Measurements from ENCODE around the gene CDK11B. TPM values are rescaled to one million over a fixed set of nuclear protein-coding genes. Genes with fewer than 3 reads are reported as not detected.
"Not testable (repeated sequence)": the region's sequence is repeated elsewhere in the genome, so short reads cannot be mapped to it uniquely, and the experiment has no call there.

CDK11B gene
- total RNA-seq, 1 donor from 2014 or later: 12.2 TPM

- DNase-seq: not testable (repeated sequence)
Measured at GRCh38 chr1:1662392-1662791, 3.6 kb upstream of the CDK11B start.

DNA sequence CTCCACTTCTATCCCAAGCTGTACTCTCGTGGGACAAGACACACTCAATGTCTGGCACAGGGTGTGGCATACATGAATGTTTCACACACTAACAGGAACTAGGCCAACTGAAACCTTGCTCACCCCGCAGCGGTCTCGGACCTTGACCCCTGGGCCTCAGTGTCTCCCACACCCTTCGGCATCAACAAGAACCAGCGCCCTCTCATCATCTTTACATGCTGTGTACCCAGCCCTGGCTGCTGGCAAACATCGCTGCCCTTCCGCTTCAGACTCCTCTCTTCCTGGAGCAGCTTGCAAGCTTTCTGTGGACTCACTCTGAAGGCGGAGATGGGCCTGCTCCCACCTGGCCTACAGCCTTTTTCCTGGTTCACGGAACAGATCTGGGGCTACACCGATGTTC, 10.5 kb downstream of the CDK11B start:
- not testable (repeated sequence) for DNase-seq

GRCh38 chr1:1647567-1648241, 11.1 kb downstream of the CDK11B start:
- DNase-seq: not testable (repeated sequence)

DNA sequence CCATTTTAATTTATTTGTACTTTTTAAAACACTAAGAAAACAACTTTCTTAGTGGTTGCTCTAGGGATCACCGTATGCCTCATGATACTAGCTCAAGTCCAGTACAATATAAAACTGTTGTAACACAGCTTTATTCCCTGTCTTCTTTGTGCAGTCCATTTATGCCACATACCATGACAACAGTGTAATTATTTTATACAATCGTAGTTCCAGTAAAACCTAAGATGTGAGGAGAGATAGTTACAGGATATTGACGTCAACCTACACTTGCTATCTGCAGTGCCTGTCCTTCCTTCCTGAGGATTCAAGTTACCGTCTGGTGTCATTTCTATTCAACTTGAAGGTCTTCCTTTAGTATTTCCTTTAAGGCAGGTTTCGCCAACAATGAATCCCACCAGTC, 12.5 kb downstream of the CDK11B start:
- DNase-seq: not testable (repeated sequence)

DNA sequence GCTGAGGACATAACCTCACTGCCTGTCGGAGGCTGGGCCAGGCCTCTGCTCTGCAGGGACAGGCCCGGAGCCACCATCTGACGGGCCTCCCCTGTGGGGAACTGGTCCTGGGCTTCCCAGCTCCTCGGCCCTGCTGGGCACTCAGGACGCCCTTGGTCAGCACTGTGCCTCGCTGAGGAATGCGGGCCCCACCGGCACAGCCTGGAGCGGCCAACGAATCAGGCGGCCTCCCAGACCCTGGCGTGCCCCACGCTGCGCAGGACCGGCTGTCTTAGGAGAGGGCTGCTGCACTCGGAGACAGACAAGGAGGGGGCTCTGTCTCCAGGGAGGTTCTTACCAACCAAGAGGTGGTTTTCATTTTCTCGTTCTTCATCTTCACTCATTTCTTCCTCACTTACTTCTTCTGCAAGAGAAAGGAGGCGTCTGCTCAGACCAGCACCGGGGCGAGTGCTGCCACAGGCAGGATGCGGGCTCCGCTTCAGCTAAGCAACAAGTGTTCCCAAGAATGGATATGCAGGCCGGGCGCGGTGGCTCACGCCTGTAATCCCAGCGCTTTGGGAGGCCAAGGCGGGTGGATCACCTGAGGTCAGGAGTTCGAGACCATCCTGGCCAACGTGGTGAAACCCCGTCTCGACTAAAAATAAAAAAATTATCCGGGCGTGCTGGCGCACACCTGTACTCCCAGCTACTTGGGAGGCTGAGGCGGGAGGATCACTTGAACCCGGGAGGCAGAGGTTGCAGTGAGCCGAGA, 17.9 kb downstream of the CDK11B start:
- not testable (repeated sequence) for DNase-seq

GRCh38 chr1:1640081-1640480, 18.7 kb downstream of the CDK11B start:
- not testable (repeated sequence) for DNase-seq

DNA sequence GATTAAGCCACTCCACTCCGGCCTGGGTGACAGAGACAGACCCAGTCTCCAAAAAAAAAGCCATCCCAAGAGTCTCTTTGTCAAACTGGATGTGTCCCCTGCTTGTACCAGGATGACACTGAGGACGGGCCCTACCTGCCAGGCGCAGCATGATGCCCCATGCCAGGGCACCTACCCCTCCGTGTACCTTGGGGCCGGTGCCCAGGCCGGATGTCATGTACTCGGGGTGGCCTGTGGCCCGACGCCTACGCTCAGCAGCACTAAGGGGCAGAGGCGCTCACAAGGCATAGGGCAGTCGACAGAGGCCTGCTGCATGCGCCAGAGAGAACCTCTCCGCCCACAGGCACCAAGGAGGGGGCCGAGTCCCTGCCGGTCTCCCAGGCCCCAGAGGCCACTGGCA, 19.4 kb downstream of the CDK11B start:
- DNase-seq: not testable (repeated sequence)

DNA sequence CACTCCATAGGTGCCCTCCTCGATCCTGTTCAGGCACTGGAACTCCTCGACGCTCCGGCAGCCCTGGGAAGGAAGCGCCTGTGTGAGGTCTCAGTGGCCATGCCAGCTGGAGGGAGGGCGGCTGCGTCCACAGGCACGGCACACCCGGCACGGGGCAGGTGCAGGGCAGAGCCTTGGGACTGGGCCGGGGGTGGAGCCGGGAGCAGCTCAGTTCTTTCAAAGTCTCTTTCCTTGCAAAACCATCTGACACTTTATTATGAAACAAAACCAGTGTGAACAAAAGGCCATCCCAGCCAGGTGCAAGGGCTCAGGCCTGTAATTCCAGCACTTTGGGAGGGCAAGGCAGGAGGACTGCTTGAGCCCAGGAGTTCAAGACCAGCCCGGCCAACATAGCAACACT, 20.3 kb downstream of the CDK11B start:
- not testable (repeated sequence) for DNase-seq

DNA sequence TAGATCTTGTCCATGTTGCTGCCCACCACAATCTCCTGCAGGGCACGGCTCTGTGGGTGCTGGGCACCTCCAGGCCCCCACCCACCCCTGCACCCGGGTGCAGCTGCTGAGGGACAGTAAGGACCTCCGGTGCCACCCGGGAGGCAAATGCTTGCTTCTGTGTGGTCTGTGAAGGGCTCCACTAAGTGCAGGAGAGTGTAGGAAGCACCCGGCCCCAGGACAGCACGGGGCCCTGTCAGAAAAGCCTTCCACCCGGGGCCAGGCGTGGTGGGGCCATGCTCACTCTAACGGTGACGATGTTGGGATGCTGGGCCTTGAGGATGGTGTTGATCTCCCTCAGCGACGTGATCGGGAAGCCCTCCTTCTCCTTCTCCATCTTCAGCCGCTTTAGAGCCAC, 21.3 kb downstream of the CDK11B start:
- DNase-seq: not testable (repeated sequence)

DNA sequence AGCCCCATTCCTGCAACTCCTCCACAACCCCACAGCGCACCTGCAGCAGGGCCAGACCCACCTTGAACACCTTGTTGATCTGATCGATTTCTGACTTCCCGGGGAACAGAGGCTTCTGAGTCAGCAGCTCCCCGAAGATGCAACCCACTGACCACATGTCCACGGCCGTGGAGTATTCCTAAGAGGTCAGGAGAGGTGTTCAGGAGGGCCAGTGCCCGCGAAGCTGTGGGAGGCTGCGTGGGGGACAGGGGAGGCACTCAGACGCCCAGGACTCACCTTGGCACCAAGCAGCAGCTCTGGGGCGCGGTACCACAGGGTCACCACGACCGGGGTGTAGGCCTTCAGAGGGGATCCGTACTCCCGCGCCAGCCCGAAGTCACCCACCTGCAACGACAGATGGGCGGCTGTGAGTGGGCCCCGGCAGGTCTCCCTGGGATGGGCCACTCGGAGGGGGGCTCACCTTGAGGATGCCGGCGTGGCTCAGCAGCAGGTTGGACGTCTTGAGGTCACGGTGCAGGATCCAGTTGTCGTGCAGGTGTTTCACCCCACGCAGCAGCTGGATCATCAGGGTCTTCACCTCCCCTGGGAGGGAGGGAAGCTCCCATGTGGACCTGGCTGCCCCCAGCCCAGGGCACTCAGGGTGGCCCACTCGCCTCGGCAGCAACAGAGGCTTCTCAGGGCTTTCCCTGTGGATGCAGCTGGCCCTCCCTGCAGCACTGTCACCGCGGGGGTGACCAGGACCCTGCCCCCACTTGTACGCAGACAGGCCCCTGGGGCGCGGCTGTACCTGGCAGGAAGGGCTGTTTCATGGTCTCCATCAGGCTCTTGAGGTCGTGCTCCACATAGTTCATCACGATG, 22.0 kb downstream of the CDK11B start:
- DNase-seq: not testable (repeated sequence)

DNA sequence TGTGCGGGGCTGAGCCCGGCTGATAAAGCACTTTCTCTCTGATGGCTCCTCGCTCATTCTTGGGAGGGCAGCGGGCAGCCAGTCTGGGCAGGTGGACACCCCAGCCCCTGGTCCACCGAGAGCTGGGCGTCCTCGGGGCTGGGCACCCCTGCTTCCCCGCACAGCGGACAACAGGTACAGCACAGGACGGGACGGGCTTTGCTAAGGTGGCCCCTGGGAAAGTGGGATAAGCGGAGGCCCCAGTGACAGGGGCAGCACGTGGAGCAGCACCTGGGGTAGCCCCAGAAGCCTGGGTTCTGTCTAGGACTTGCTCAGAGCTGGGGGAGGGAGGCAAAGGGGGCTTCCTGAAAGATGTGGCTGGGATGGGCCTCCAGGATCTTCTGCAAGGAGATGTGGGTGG, 24.2 kb downstream of the CDK11B start:
- DNase-seq: not testable (repeated sequence)

GRCh38 chr1:1633409-1633808, 25.4 kb downstream of the CDK11B start:
- DNase-seq: not testable (repeated sequence)

DNA sequence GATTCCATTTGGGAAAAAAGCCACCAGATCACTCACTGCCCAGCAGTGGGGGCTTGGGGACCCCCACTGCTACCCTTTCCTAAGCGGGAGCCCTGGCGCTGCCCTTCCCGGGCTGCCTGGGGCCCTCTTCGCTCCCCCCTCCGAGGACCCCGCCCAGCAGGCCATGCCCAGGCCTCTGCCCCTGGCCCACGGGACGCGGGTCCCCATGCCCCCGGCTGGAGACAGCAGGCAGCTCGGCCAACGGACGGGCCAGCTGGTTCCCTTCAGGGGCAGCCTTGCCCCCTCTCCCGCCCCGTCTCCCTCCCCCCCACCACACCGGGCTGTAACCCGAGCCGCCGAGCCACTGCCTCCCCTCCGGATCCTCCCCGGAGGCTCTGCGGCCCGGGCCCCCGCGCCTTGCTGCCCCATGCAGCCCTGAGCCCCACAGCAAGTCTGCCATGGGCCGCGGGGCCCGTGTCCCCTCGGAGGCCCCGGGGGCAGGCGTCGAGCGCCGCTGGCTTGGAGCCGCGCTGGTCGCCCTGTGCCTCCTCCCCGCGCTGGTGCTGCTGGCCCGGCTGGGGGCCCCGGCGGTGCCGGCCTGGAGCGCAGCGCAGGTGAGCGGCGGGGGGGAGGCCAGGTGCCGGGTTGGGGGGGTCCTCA, 26.9 kb downstream of the CDK11B start, which contains the start of gene MMP23B:
Gene MMP23B (plus strand): TSS at position 392 of the 639 bp plus-strand sequence. CDS start 46 bp downstream, at position 438.
- peak; percentile 77 for DNase-seq

GRCh38 chr1:1630965-1631781, 27.6 kb downstream of the CDK11B start:
- peak; percentile 81 for DNase-seq

DNA sequence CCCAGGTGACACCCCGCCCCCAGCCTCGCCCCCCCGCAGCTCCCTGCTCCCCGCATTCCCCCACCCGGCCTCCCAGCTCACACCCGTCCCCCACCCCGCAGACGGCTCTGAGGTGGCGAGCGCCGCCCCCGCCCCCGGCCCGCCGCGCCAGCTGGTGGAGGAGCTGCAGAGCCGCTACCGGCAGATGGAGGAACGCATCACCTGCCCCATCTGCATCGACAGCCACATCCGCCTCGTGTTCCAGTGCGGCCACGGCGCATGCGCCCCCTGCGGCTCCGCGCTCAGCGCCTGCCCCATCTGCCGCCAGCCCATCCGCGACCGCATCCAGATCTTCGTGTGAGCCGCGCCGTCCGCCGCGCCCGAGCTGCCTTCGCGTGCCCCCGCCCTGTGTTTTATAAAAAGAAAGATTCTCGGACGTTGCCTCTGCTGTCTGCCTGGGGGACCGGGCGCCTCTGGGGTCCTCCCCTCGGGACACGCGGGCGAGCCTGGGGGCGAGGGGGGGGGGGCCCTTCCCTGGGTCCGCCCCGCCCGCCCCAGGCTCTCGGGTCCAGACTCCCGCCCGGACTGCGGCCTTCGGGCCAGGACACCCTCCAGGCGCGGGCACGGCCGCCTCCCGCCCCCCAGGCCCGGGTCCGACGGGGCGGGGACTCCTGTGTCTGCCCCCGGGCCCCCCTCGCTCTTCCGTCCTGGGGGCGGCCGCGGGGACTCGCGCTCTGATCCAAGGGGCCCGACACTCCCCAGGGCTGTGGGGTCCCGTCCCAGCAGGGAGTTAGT, 28.4 kb downstream of the CDK11B start:
- DNase-seq: peak; percentile 94

GRCh38 chr1:1629430-1630190, 29.2 kb downstream of the CDK11B start:
- DNase-seq: no peak

DNA sequence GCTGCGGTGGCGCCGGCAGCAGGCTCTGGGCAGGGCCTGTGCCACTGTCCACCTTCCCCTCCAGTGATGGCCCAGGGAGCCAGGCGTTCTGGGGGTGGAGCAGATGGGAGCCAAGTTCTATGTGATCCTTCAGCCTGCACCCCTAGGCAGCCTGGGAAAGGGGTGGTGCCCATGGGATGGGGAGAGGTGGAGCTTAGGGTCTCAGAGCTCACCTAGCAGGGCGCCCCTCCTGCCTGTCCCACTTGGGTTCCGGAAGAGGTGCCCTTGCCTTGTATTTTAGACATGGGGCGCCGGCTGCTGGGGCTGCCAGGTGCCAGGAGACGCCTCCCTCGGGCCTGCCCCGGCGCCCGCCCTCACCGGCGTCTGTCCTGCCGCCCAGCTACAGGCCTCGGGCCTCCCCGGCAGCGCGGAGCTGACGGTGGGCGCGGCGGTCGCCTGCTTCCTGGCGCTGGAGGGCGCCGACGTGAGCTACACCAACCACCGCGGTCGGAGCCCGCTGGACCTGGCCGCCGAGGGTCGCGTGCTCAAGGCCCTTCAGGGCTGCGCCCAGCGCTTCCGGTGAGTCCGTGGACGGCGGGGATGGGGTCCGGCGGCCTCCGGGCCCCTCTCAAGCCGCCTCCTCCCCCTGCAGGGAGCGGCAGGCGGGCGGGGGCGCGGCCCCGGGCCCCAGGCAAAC, 29.9 kb downstream of the CDK11B start:
- peak; percentile 47 for DNase-seq

GRCh38 chr1:1627829-1628753, 30.7 kb downstream of the CDK11B start:
- no peak for DNase-seq

All from tongue (tissue), 2 donors.